Neural cell (in vitro differentiated cells): ENCODE measurements around the gene PCDH1.

Experiments used
- POLR2AphosphoS5 ChIP-seq: IDR thresholded peaks from 2 replicates; pipeline ENCODE4 v1.6.1; 2012
- TAF1 ChIP-seq: IDR thresholded peaks from 2 replicates; pipeline ENCODE4 v1.6.1; 2012; ENCODE audit warnings: low read depth
- TF ChIP-seq, protein P1 (sequence below): fragments of 450-650 bp; IDR thresholded peaks from 2 replicates; pipeline ENCODE4 v1.5.1; 2014; ENCODE audit warnings: antibody characterized with exemption, mild to moderate bottlenecking, moderate library complexity; ENCODE audit not compliant: poor library complexity, severe bottlenecking
- TF ChIP-seq, protein P2 (sequence below): IDR thresholded peaks from 2 replicates; pipeline ENCODE4 v1.6.1; 2012; ENCODE audit warnings: borderline replicate concordance

- TF ChIP-seq TAF1: no peak
- TF ChIP-seq, protein P1, sequence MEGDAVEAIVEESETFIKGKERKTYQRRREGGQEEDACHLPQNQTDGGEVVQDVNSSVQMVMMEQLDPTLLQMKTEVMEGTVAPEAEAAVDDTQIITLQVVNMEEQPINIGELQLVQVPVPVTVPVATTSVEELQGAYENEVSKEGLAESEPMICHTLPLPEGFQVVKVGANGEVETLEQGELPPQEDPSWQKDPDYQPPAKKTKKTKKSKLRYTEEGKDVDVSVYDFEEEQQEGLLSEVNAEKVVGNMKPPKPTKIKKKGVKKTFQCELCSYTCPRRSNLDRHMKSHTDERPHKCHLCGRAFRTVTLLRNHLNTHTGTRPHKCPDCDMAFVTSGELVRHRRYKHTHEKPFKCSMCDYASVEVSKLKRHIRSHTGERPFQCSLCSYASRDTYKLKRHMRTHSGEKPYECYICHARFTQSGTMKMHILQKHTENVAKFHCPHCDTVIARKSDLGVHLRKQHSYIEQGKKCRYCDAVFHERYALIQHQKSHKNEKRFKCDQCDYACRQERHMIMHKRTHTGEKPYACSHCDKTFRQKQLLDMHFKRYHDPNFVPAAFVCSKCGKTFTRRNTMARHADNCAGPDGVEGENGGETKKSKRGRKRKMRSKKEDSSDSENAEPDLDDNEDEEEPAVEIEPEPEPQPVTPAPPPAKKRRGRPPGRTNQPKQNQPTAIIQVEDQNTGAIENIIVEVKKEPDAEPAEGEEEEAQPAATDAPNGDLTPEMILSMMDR: no peak
- TF ChIP-seq POLR2AphosphoS5: no peak
- TF ChIP-seq, protein P2, sequence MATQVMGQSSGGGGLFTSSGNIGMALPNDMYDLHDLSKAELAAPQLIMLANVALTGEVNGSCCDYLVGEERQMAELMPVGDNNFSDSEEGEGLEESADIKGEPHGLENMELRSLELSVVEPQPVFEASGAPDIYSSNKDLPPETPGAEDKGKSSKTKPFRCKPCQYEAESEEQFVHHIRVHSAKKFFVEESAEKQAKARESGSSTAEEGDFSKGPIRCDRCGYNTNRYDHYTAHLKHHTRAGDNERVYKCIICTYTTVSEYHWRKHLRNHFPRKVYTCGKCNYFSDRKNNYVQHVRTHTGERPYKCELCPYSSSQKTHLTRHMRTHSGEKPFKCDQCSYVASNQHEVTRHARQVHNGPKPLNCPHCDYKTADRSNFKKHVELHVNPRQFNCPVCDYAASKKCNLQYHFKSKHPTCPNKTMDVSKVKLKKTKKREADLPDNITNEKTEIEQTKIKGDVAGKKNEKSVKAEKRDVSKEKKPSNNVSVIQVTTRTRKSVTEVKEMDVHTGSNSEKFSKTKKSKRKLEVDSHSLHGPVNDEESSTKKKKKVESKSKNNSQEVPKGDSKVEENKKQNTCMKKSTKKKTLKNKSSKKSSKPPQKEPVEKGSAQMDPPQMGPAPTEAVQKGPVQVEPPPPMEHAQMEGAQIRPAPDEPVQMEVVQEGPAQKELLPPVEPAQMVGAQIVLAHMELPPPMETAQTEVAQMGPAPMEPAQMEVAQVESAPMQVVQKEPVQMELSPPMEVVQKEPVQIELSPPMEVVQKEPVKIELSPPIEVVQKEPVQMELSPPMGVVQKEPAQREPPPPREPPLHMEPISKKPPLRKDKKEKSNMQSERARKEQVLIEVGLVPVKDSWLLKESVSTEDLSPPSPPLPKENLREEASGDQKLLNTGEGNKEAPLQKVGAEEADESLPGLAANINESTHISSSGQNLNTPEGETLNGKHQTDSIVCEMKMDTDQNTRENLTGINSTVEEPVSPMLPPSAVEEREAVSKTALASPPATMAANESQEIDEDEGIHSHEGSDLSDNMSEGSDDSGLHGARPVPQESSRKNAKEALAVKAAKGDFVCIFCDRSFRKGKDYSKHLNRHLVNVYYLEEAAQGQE: no peak
Measured at GRCh38 chr5:141805874-141806595, 72.2 kb downstream of the PCDH1 start.
